ENCODE results near the gene CASP2. TPM values are rescaled to one million over a fixed set of nuclear protein-coding genes. Genes with fewer than 3 reads are reported as not detected.

The CASP2 gene
- total RNA-seq, 1 experiment from 2014 or later, result 65.3 TPM

DNA sequence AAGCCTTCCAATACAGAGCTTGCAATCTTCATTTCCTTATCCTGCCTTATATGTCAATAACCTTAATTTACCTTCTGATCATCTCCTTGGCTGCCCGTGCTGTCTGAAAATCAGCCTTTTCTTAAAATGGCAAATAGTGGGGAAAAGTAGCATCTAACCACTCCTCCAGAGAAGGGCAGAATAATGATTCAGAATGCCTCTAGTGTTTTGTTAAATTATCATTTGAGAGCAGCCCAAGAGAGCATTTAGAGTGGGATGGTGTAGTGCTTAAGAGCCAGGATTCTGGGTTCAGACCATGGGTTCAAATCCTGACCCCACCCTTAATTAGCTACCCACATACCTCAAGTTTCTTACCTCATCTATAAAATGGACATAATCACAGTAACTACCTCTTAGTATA lies 8.0 kb upstream of the CASP2 start:
- Histone ChIP-seq H3K4me1 (ENCODE audit: insufficient read depth, low read length) (peaks cover 6% of the 10 kb centered on the region; the same call in 1 of the 2 replicates), H4K91ac (ENCODE audit: insufficient read length, low read depth, low read length) (no peak overlapping the region), H2BK15ac (ENCODE audit: low read depth, low read length) (no peak overlapping the region), H3K4ac (ENCODE audit: low read depth, low read length) (no peak overlapping the region), H3K79me2 (ENCODE audit: insufficient read depth, low read length) (no peaks in the 10 kb centered on the region), H3K23me2 (ENCODE audit: insufficient read length, low read depth, low read length, poor library complexity, severe bottlenecking) (peaks cover 4% of the 10 kb centered on the region), H3K4me2 (ENCODE audit: insufficient read depth, insufficient read length, low read length) (no peak overlapping the region), H3K23ac (ENCODE audit: insufficient read length, low read depth, low read length) (no peak overlapping the region), H2BK20ac (ENCODE audit: low read depth, low read length, poor library complexity, severe bottlenecking) (no peak overlapping the region), H2BK120ac (ENCODE audit: low read depth, low read length, poor library complexity, severe bottlenecking) (no peak overlapping the region), H2BK12ac (ENCODE audit: insufficient read length, low read depth, low read length) (no peak overlapping the region), H3K9ac (ENCODE audit: extremely low read depth, insufficient read length, low read length) (no peak overlapping the region), H3K56ac (ENCODE audit: insufficient read length, low read depth, low read length) (no peak overlapping the region), H3K14ac (ENCODE audit: insufficient read depth, low read length) (no peak overlapping the region), H2AK5ac (ENCODE audit: insufficient read length, low read length) (no peak overlapping the region), H2BK5ac (ENCODE audit: insufficient read length, low read length) (no peak overlapping the region), H4K5ac (ENCODE audit: insufficient read length, low read depth, low read length) (no peak overlapping the region), H3K27ac (ENCODE audit: insufficient read length, low read depth, low read length) (no peak overlapping the region), H4K20me1 (ENCODE audit: control insufficient read depth, insufficient read depth, insufficient read length) (no peaks in the 10 kb centered on the region), H2AFZ (ENCODE audit: low read length) (no peak overlapping the region), H3K79me1 (ENCODE audit: insufficient read depth, low read depth, low read length, poor library complexity, severe bottlenecking) (no peaks in the 10 kb centered on the region), H4K8ac (replicated peaks; ENCODE audit: insufficient read length, low read depth, low read length) (no peak overlapping the region), H3K27me3 (ENCODE audit: insufficient read depth, low read length) (no peaks in the 10 kb centered on the region), H3K9me3 (ENCODE audit: control insufficient read depth, low read depth, low read length) (no peaks in the 10 kb centered on the region), H3K18ac (ENCODE audit: insufficient read length, low read depth, low read length) (no peak overlapping the region), H3T11ph (ENCODE audit: low read length) (no peak overlapping the region)
- Mint-ChIP-seq H3K27me3 (ENCODE audit: low read depth) (peaks cover 28% of the 10 kb centered on the region), H3K36me3 (ENCODE audit: insufficient read depth in 1 of 3, low read depth in 3 of 3) (no peaks in the 10 kb centered on the region), H3K4me1 (peaks cover 24 to 25% of the 10 kb centered on the region in 2 experiments), H3K9me3 (no peaks in the 10 kb centered on the region), H3K4me3 (no peak overlapping the region), H3K27ac (no peak overlapping the region)
- no CpG with 5 or more reads among the region's 1 CpG for WGBS (ENCODE audit: extremely low coverage, insufficient read length, low lambda C conversion rate)
- no peak for DNase-seq
- TF ChIP-seq, protein P1, sequence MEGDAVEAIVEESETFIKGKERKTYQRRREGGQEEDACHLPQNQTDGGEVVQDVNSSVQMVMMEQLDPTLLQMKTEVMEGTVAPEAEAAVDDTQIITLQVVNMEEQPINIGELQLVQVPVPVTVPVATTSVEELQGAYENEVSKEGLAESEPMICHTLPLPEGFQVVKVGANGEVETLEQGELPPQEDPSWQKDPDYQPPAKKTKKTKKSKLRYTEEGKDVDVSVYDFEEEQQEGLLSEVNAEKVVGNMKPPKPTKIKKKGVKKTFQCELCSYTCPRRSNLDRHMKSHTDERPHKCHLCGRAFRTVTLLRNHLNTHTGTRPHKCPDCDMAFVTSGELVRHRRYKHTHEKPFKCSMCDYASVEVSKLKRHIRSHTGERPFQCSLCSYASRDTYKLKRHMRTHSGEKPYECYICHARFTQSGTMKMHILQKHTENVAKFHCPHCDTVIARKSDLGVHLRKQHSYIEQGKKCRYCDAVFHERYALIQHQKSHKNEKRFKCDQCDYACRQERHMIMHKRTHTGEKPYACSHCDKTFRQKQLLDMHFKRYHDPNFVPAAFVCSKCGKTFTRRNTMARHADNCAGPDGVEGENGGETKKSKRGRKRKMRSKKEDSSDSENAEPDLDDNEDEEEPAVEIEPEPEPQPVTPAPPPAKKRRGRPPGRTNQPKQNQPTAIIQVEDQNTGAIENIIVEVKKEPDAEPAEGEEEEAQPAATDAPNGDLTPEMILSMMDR (conservative IDR thresholded peaks at IDR 0.05), result no peak
